HCEC 1CT (cell line): ENCODE measurements around the gene GART.

Source experiments
- DNase-seq: peaks from one replicate; pipeline ENCODE4 v3.0.0-alpha.2; 2017

GART gene

GRCh38 chr21:33458861-33459260 lies 83.1 kb downstream of the GART start:
- DNase-seq = no peak

- DNase-seq = no peak
These were observed 86.1 kb downstream of the GART start for GRCh38 chr21:33455686-33456446.
